Glutamatergic neuron (in vitro differentiated cells): ENCODE results near the gene TRPV5. TPM values are rescaled to one million over a fixed set of nuclear protein-coding genes. Genes with fewer than 3 reads are reported as not detected.

Experiments
- DNase-seq: peaks from one replicate; pipeline ENCODE4 v3.0.0; 2022
- H3K27ac Mint-ChIP-seq: one replicate; pipeline ENCODE4 v1.8.0; 2020; ENCODE audit warnings: mild to moderate bottlenecking, mixed read lengths, inconsistent platforms; ENCODE audit not compliant: unreplicated experiment
- H3K27me3 Mint-ChIP-seq: one replicate; pipeline ENCODE4 v1.8.0; 2020; ENCODE audit warnings: mild to moderate bottlenecking, moderate library complexity, mixed read lengths, inconsistent platforms; ENCODE audit not compliant: unreplicated experiment
- H3K36me3 Mint-ChIP-seq: one replicate; pipeline ENCODE4 v1.8.0; 2020; ENCODE audit warnings: mild to moderate bottlenecking, mixed read lengths, inconsistent platforms; ENCODE audit not compliant: unreplicated experiment
- H3K4me1 Mint-ChIP-seq: one replicate; pipeline ENCODE4 v1.8.0; 2020; ENCODE audit warnings: mild to moderate bottlenecking, low read depth, mixed read lengths, inconsistent platforms; ENCODE audit not compliant: unreplicated experiment
- H3K4me3 Mint-ChIP-seq: one replicate; pipeline ENCODE4 v1.8.0; 2020; ENCODE audit warnings: mild to moderate bottlenecking, mixed read lengths, inconsistent platforms; ENCODE audit not compliant: unreplicated experiment
- H3K9me3 Mint-ChIP-seq: one replicate; pipeline ENCODE4 v1.8.0; 2020; ENCODE audit warnings: mild to moderate bottlenecking, moderate library complexity, mixed read lengths, inconsistent platforms; ENCODE audit not compliant: unreplicated experiment
- total RNA-seq: library from RNA; stranded (reverse); fragmentation: NEBNext Ultra II Directional; extraction: Animal tissue kit (Norgen Biotek cat#: 25700); gene quantifications from one replicate; pipeline ENCODE4 v1.2.1, GENCODE V29; 2021; ENCODE audit not compliant: unreplicated experiment
- TF ChIP-seq, protein P1 (sequence below): fragments of 200-600 bp; sonication (generic); IDR thresholded peaks from one replicate; pipeline ENCODE4 v1.5.0; 2021; ENCODE audit not compliant: partially characterized antibody, unreplicated experiment

The TRPV5 gene
- total RNA-seq, 1 donor from 2014 or later: 0.15 TPM

DNA sequence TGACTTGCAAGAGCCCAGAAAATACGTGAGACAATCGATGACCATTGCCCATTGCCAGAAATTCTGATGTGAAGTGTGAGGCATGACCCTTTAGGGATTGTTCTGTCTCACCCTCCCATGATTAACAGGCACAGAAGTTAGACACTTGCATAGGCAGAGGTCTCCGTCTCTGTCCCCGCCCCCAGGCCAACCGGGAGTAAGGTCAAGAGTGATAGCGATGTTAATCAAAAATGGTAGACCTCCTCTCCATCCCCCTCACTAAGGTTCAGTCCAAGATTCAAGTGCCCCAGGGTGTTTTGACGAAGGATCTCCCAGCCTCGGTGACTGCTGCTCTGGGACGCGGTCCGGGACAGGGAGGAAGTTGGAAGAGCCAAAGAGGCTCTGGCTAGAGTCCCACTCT lies 25.3 kb downstream of the TRPV5 start:
- H3K27ac Mint-ChIP-seq: no peak overlapping the region
- peaks cover 2% of the 10 kb centered on the region for H3K27me3 Mint-ChIP-seq
- DNase-seq: no peak
- TF ChIP-seq, protein P1, sequence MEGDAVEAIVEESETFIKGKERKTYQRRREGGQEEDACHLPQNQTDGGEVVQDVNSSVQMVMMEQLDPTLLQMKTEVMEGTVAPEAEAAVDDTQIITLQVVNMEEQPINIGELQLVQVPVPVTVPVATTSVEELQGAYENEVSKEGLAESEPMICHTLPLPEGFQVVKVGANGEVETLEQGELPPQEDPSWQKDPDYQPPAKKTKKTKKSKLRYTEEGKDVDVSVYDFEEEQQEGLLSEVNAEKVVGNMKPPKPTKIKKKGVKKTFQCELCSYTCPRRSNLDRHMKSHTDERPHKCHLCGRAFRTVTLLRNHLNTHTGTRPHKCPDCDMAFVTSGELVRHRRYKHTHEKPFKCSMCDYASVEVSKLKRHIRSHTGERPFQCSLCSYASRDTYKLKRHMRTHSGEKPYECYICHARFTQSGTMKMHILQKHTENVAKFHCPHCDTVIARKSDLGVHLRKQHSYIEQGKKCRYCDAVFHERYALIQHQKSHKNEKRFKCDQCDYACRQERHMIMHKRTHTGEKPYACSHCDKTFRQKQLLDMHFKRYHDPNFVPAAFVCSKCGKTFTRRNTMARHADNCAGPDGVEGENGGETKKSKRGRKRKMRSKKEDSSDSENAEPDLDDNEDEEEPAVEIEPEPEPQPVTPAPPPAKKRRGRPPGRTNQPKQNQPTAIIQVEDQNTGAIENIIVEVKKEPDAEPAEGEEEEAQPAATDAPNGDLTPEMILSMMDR: no peak
- H3K36me3 Mint-ChIP-seq: no peaks in the 10 kb centered on the region
- no peaks in the 10 kb centered on the region for H3K4me1 Mint-ChIP-seq
- H3K4me3 Mint-ChIP-seq: no peak overlapping the region
- peaks cover 3% of the 10 kb centered on the region for H3K9me3 Mint-ChIP-seq

DNA sequence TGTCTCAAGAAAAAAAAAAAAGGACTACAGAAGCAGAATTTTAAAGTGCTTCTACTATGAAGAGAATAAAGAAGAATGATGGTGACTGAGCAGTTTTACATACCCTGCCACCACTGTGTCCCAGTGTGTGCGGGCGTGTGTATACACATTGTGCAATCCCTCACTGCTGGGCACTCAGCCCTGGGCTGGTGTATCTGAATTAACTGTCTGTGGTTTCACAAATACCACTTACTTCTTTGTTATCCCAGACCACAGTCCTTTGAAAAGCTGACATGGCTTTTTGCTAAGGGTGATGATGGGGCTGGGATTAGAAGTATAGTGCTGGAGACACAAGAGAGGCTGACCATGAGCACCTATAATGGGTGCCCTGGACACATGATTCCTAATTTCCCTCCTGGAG lies 26.9 kb downstream of the TRPV5 start:
- no peak for DNase-seq
- Mint-ChIP-seq H3K9me3 (peaks cover 3% of the 10 kb centered on the region), H3K27me3 (no peaks in the 10 kb centered on the region), H3K4me3 (no peak overlapping the region), H3K36me3 (no peaks in the 10 kb centered on the region), H3K4me1 (no peaks in the 10 kb centered on the region), H3K27ac (no peak overlapping the region)
- TF ChIP-seq, protein P1: no peak

DNA sequence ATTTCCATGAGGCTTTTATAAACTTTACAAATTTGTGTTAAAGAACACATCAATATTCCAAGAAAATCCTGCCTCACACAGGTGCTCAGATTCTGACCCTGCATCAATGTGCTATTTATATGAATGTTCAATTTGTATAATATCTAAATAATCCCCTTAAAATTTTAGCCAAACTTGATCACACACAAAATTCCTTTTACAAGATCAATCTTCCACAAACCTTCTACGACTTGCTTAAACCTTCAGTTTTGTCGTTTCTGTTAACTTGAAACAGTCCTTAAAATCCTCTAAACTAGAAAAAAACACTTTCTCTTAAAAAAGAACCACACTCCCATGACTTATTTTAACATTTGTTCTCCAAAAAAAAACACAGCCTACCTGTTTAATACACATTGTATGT lies 27.8 kb downstream of the TRPV5 start:
- Mint-ChIP-seq H3K9me3 (peaks cover 3% of the 10 kb centered on the region), H3K4me1 (no peaks in the 10 kb centered on the region), H3K36me3 (no peaks in the 10 kb centered on the region), H3K27me3 (no peaks in the 10 kb centered on the region), H3K4me3 (no peak overlapping the region), H3K27ac (no peak overlapping the region)
- TF ChIP-seq, protein P1: no peak
- no peak for DNase-seq

DNA sequence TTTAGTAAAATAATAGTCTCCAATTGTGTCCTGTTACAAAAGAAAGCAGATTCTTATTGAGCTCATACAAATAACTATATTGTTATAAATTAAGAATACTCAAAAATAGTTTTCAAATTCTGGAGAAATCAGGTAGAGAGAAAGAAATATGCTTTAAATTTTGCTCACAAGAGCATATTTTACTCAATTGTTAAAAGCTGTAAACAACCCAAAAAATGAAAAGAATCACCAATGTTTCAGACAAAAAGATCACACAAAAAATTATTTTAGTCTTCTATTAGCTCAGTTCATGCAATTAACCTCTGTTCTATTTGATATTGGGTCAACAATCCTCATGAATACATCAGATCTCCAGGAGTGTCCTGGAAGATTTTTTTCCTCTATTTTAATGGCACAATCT lies 29.4 kb downstream of the TRPV5 start:
- DNase-seq: no peak
- Mint-ChIP-seq H3K36me3 (no peaks in the 10 kb centered on the region), H3K27ac (no peak overlapping the region), H3K27me3 (no peaks in the 10 kb centered on the region), H3K4me3 (no peak overlapping the region), H3K4me1 (no peaks in the 10 kb centered on the region), H3K9me3 (peaks cover 3% of the 10 kb centered on the region)
- TF ChIP-seq, protein P1: no peak

DNA sequence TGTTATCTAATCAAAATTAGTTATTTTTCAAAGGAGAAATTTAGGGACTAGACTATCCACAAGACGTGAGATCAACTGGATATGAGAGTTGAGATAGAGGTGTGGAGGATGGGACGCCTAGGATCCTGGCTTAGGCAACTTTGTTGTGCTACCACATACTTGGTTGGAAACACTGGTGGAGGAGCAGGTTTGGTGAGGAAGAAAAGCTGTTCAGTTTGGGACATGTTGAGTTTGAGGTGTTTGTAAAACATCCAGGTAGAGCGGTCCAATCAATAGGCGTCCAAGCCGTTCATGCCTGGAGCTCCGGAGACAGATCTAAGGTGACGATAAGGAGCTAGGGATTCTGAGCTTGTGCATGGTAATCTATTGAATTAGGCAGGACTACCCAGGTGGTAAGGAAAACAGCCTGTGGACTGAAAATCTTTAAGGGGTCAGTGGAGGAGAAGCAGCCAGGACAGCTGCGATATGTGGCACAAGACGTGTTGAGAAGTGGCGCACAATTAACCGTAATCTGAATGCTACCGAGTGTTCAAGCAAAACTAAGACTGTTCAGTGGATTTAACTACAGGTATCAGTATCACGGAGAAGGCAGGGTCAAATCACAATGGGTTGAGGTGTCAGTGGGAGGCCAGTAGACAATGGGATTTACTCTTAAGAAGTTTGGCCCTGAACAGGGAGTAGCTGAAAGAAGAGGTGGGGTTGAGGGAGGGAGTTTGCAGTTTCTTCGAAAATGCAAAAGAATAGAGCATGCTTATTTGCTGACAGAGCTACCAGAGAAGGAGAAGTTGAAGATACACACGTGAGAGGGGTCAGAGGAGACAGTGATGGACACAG lies 31.9 kb downstream of the TRPV5 start:
- no peaks in the 10 kb centered on the region for H3K4me1 Mint-ChIP-seq
- TF ChIP-seq, protein P1: no peak
- H3K36me3 Mint-ChIP-seq: no peaks in the 10 kb centered on the region
- no peak overlapping the region for H3K27ac Mint-ChIP-seq
- H3K27me3 Mint-ChIP-seq: no peaks in the 10 kb centered on the region
- no peak overlapping the region for H3K4me3 Mint-ChIP-seq
- no peak for DNase-seq
- H3K9me3 Mint-ChIP-seq: no peaks in the 10 kb centered on the region
